LNCaP clone FGC (cell line): ENCODE measurements around the gene LINGO1.

Experiments used
- DNase-seq: peaks from one replicate; pipeline ENCODE4 v3.0.0-alpha.2; 2011; ENCODE audit warnings: low read depth
- H3K4me3 ChIP-seq: 2 replicates; pipeline ENCODE4 v1.5.1; 2011; ENCODE audit warnings: mild to moderate bottlenecking, low read depth, low read length, control low read depth
- CTCF ChIP-seq: IDR thresholded peaks from 2 replicates; pipeline ENCODE4 v1.5.1; 2012; ENCODE audit warnings: mild to moderate bottlenecking; ENCODE audit not compliant: control insufficient read depth, insufficient read depth; ENCODE audit errors: extremely low read depth

LINGO1 gene

GRCh38 chr15:77568014-77568972, 64.4 kb downstream of the LINGO1 start:
- no peak for DNase-seq
- no peak for TF ChIP-seq CTCF
- no peak overlapping the region for H3K4me3 ChIP-seq

- no peak overlapping the region for H3K4me3 ChIP-seq
- DNase-seq = no peak
- no peak for TF ChIP-seq CTCF
These were observed 65.5 kb downstream of the LINGO1 start for GRCh38 chr15:77567202-77567601.

- DNase-seq = no peak
- no peak for TF ChIP-seq CTCF
- H3K4me3 ChIP-seq = no peak overlapping the region
These were observed 66.6 kb downstream of the LINGO1 start for GRCh38 chr15:77566092-77566491.

- H3K4me3 ChIP-seq = no peak overlapping the region
- no peak for DNase-seq
- no peak for TF ChIP-seq CTCF
These were observed 67.3 kb downstream of the LINGO1 start for GRCh38 chr15:77565378-77565915.

- H3K4me3 ChIP-seq = no peak overlapping the region
- no peak for DNase-seq
- TF ChIP-seq CTCF = no peak
These were observed 67.8 kb downstream of the LINGO1 start for GRCh38 chr15:77564938-77565337.

GRCh38 chr15:77564341-77564740, 68.4 kb downstream of the LINGO1 start:
- no peak overlapping the region for H3K4me3 ChIP-seq
- TF ChIP-seq CTCF = no peak
- DNase-seq = no peak

GRCh38 chr15:77563623-77564156, 69.0 kb downstream of the LINGO1 start:
- TF ChIP-seq CTCF = no peak
- H3K4me3 ChIP-seq = no peak overlapping the region
- DNase-seq = no peak
